Fibroblast of skin of abdomen (primary cell): ENCODE results near the gene CCNT2. TPM values are rescaled to one million over a fixed set of nuclear protein-coding genes. Genes with fewer than 3 reads are reported as not detected.
A peak's percentile ranks its signal among the peaks of the same experiment; 100 is the strongest.
"Not testable (repeated sequence)": the region's sequence is repeated elsewhere in the genome, so short reads cannot be mapped to it uniquely, and the experiment has no call there.

Experiments used
- DNase-seq: peaks from one replicate; pipeline ENCODE4 v3.0.0-alpha.2; 2013
- polyA plus RNA-seq, 2 experiments: library from polyadenylated mRNA; unstranded; fragments of 120-200 nt; gene quantifications; one replicate each; pipeline ENCODE4 v1.2.1, GENCODE V29; 2013; ENCODE audit not compliant: insufficient read length in 2 of 2

CCNT2 gene
- 16.0 TPM for polyA plus RNA-seq (2013, experiment 1 of 2; ENCODE audit: insufficient read length)
- polyA plus RNA-seq (2013, experiment 2 of 2; ENCODE audit: insufficient read length) = 16.1 TPM

- DNase-seq = peak; percentile 100
Measured at GRCh38 chr2:134918526-134919340, at the start of gene CCNT2. TSS of gene CCNT2 (plus strand) at chr2:134918822. CDS start at chr2:134918855, 33 bp downstream.

- no peak for DNase-seq
Measured at GRCh38 chr2:134869946-134870736, 48.5 kb upstream of the CCNT2 start.

DNA sequence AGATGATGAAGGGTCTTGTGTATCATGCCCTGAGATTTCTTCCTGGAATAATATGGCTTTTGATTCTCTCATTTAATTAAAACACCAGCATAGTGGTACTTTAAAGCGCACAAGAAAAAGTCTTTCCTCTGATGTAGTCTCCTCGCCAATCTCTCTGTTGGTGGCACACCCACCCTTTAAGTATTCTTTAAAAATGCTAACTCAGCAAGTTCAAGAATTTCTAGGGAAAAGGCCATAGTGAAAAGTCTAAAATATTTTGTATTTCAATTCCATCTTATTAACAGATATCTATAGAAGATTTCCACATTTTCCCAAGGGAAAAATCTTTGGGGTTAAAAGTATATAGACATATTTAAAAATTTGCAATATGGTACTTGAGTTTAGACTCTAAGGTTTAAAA, 45.5 kb upstream of the CCNT2 start:
- DNase-seq = no peak

DNA sequence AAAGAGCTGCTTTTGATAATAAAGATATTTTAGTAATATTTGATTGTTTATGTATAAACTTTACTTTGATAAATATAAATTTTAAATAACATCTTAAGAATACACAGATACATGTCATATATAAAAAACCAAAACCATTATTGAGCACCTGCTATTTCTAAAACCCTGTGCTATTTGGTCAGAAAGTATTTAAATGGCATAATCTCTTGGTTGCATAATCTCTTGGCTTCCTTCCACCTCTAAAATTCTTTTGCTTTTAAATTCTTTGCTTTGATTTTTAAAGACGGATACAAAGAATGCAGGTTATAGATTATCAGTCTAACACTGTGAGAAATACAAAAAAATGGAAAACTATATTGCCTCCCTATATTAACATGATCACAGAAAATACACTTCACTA, 43.3 kb upstream of the CCNT2 start:
- DNase-seq = no peak

- DNase-seq = no peak
Measured at GRCh38 chr2:134882773-134883172, 35.8 kb upstream of the CCNT2 start.

DNA sequence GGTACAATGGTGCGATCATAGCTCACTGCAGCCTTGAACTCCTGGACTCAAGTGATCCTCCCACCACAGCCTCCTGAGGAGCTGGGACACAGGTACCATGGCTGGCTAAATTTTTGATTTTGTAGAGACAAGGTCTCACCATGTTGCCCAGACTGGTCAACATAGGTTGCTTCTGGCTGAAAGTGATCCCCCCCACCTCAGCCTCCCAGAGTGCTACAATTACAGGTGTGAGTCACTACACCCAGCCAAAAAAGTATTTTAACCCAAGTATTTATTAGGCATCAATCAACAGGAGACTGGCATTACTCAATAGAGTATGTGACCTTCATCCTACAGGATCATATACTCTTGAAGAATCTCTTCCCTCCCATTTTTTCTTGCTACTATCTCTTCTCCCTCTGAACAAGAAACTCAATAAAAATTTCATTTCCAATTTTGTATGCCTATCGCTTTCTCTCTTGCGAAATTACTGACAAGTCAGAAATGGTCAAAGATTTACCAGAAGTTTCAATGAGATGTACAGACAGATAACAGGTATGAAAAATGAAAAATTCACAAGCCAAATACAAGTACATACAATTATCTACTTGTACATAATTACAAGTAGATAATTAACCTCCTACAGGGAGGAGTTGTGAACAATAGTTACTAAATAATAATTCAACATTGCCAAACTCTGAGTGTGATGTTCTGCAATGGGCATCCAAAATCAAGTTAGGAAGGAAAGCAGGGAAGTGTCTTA, 34.9 kb upstream of the CCNT2 start:
- DNase-seq = no peak

GRCh38 chr2:134884435-134884834, 34.2 kb upstream of the CCNT2 start:
- no peak for DNase-seq

- DNase-seq = no peak
Measured at GRCh38 chr2:134892282-134893035, 26.2 kb upstream of the CCNT2 start.

DNA sequence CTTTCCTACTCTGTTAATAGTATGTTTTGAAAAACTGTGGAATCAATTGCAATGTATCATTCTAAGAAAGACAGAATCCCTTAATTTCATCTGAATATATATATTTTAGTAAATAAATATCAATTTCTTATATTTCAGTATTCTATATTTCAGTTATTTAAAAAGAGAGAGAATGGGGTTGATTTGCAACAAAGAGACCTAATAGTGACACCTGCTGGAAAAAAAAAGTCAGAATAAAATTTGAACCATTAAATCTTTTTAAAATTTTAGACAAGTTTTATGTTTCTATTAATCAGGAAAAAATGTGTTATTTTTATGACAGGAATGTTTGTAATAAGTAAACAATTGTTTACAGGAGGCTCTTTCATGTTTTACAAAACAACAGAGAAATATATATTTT, 20.7 kb upstream of the CCNT2 start:
- DNase-seq = no peak

GRCh38 chr2:134899204-134899603, 19.4 kb upstream of the CCNT2 start:
- DNase-seq = no peak

- peak; percentile 51 for DNase-seq
Measured at GRCh38 chr2:134900151-134900550, 18.5 kb upstream of the CCNT2 start.

DNA sequence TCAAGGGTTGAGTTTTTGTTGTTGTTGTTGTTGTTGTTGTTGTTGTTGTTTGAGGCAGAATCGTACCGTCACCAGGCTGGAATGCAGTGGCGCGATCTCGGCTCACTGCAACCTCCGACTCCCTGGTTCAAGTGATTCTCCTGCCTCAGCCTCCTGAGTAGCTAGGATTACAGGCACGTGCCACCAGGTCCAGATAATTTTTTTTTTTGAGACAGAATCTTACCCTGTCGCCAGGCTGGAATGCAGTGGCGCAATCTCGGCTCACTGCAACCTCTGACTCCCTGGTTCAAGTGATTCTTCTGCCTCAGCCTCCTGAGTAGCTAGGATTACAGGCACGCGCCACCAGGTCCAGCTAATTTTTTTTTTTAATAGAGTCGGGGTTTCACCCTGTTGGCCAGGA, 14.9 kb upstream of the CCNT2 start:
- DNase-seq = not testable (repeated sequence)

GRCh38 chr2:134905168-134905567, 13.5 kb upstream of the CCNT2 start:
- DNase-seq = no peak

- DNase-seq = no peak
Measured at GRCh38 chr2:134906726-134907125, 11.9 kb upstream of the CCNT2 start.

DNA sequence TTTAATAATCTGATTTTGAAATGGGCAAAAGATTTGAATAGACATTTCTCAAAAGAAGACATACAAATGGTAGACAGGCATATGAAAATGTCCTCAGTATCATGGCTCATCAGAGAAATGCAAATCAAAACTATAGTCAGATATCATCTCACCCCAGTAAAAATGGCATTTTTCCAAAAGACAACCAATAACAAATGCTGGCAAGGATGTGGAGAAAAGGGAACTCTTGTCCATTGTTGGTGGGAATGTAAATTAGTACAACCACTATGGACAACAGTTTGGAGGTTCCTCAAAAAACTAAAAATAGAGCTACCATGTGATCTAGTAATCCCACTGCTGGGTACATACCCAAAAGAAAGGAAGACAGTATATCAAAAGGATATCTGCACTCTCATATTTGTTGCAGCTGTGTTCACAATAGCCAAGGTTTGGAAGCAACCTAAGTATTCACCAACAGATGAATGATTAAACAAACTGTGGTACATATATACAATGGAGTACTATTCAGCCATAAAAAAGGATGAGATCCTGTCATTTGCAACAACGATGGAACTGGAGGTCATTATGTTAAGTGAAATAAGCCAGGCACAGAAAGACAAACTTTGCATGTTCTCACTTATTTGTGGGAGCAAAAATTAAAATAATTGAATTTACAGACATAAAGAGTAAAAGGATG, 11.0 kb upstream of the CCNT2 start:
- DNase-seq = not testable (repeated sequence)

GRCh38 chr2:134910763-134911399, 7.7 kb upstream of the CCNT2 start:
- no peak for DNase-seq

DNA sequence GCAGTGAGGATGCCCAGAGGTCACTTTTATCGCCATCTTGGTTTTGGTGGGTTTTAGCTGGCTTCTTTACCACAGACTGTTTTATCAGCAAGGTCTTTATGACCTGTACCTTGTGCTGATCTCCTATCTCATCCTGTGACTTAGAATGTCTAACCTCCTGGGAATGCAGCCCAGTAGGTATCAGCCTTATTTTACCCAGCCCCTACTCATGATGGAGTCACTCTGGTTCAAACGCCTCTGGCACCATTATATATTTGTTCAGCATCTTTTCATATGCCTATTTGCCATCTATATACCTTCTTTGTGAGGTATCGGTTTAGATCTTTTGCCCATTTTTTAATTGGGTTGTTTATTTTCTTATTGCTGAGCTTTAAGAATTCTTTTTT, 7.2 kb upstream of the CCNT2 start:
- DNase-seq = no peak

DNA sequence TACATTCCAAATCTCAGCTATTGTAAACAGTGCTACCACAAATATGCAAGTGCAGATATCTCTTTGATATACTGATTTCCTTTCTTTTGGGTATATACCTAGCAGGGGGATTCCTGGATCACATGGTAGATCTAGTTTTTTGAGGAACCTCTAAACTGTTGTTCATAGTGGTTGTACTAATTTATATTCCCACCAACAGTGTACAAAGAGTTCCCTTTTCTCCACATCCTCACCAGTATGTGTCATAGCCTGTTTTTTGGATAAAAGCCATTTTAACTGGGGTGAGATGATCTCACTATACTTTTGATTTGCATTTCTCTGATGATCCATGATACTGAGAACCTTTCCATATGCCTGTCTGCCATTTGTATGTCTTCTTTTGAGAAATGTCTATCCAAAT, 6.3 kb upstream of the CCNT2 start:
- DNase-seq = peak; percentile 34

- no peak for DNase-seq
Measured at GRCh38 chr2:134917360-134917865, 1.2 kb upstream of the CCNT2 start.

DNA sequence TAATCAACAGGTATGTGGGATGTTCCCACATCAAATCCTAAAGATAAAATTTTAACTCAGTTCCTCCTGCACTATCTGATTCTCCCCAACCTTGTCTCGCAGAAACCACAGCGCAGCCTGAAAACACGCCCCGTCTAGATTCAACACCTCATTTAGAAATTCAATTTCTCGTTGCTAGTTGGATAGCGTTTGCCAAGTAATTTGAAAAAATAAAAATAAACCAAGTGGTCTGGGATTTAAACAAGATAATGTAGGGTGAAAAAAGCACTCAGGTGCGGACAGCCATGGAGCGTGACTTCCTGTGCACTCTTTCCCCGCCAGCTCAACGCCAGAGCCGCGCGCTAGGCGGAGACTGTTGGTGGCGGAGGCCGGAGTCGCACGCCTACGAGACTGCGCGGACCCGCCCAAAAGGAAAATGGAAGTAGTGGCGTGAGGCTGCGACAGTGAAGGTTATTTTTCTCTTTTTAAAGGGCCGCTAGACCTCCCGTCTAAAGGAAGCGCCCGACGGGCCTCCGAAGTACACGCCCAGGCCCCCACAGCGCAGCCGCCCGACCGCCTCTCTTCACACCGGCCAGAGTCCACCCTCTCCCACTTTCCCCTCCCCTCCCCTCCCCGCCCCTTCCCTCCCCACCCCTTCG, 615 bp upstream of the CCNT2 start:
- no peak for DNase-seq
